GM21423 (cell line): ENCODE results near the gene MFSD12.
"Not testable (repeated sequence)": the region's sequence is repeated elsewhere in the genome, so short reads cannot be mapped to it uniquely, and the experiment has no call there.

Experiments used
- ATAC-seq: cut with Tn5 transposase; IDR thresholded peaks from one replicate; pipeline ENCODE4 v1.9.1; 2021; ENCODE audit warnings: mild to moderate bottlenecking, moderate library complexity; ENCODE audit not compliant: unreplicated experiment

The MFSD12 gene

GRCh38 chr19:3538965-3539755 is 18.2 kb downstream of the MFSD12 start, which contains the start of gene TEKTIP1:
Gene TEKTIP1, plus strand, starts transcription at chr19:3539174. Its CDS starts 4 bp downstream, at chr19:3539178.
- no peak for ATAC-seq

- no peak for ATAC-seq
Observed at GRCh38 chr19:3538258-3538929, 19.0 kb downstream of the MFSD12 start.

GRCh38 chr19:3537438-3538240 is 19.7 kb downstream of the MFSD12 start:
- no peak for ATAC-seq

- ATAC-seq: no peak
Observed at GRCh38 chr19:3537101-3537437, 20.3 kb downstream of the MFSD12 start.

GRCh38 chr19:3536429-3537100 is 20.8 kb downstream of the MFSD12 start:
- ATAC-seq: no peak

GRCh38 chr19:3535981-3536380 is 21.4 kb downstream of the MFSD12 start:
- ATAC-seq: no peak

GRCh38 chr19:3535563-3535965 is 21.8 kb downstream of the MFSD12 start:
- ATAC-seq: no peak

- ATAC-seq: no peak
Observed at GRCh38 chr19:3535235-3535535, 22.2 kb downstream of the MFSD12 start.

GRCh38 chr19:3534375-3535234 is 22.8 kb downstream of the MFSD12 start:
- no peak for ATAC-seq

- no peak for ATAC-seq
Observed at GRCh38 chr19:3533563-3534216, 23.7 kb downstream of the MFSD12 start.

- no peak for ATAC-seq
Observed at GRCh38 chr19:3533033-3533432, 24.4 kb downstream of the MFSD12 start.

GRCh38 chr19:3532154-3532786 is 25.1 kb downstream of the MFSD12 start:
- ATAC-seq: no peak

- no peak for ATAC-seq
Observed at GRCh38 chr19:3531716-3532115, 25.7 kb downstream of the MFSD12 start.

GRCh38 chr19:3530389-3530788 is 27.0 kb downstream of the MFSD12 start:
- ATAC-seq: no peak

- not testable (repeated sequence) for ATAC-seq
Observed at GRCh38 chr19:3529299-3529698, 28.1 kb downstream of the MFSD12 start.

- ATAC-seq: no peak
Observed at GRCh38 chr19:3528539-3529211, 28.7 kb downstream of the MFSD12 start.

GRCh38 chr19:3528080-3528479 is 29.3 kb downstream of the MFSD12 start:
- no peak for ATAC-seq

- no peak for ATAC-seq
Observed at GRCh38 chr19:3527238-3527910, 30.0 kb downstream of the MFSD12 start.
